PC-9 (cell line): ENCODE data around the gene CACNA1B.

Experiments
- CTCF ChIP-seq: fragments of 200-600 bp; sonication (generic); conservative IDR thresholded peaks from 2 replicates; pipeline ENCODE4 v1.6.1; 2017; ENCODE audit warnings: mixed run types, antibody characterized with exemption, mild to moderate bottlenecking, moderate library complexity
- EZH2 ChIP-seq: fragments of 200-600 bp; sonication (generic); IDR thresholded peaks from 2 replicates; pipeline ENCODE4 v1.8.0; 2017; ENCODE audit warnings: antibody characterized with exemption, low read depth

DNA sequence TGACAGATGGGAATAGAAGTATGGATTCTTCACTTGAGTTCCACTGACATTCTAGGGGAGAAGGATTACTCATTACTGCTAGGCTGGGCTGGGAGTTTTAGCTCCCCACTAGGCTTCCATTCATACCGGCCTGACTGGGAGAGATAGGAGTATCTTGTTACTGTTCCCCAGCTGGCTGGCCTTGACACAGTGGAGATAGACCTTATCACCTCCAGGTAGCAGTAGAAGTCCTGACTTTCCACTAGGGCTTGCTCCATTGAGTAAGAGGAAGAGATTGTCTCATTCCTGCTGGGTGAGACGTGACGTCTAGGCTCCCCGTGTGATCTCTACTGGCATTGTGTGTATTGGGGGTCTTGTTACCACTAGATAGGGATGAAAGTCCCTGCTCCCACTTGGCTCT, 156.4 kb downstream of the CACNA1B start:
- TF ChIP-seq CTCF, result no peak
- no peak for TF ChIP-seq EZH2
